DND-41 (cell line): ENCODE results near the gene NAA60.

ENCODE experiments used
- ATAC-seq: fragments of 200-7000 bp; cut with Tn5 transposase; 3 replicates; pipeline ENCODE4 v1.9.1; 2021; ENCODE audit warnings: low read depth; ENCODE audit not compliant: insufficient read depth
- DNase-seq: peaks from one replicate; pipeline ENCODE4 v3.0.0-alpha.2; 2020
- H2AFZ ChIP-seq: 2 replicates; pipeline ENCODE4 v1.6.0; 2012; ENCODE audit warnings: low read depth, low read length
- H3K27ac ChIP-seq: 2 replicates; pipeline ENCODE4 v1.5.1; 2012; ENCODE audit warnings: low read length, inconsistent platforms
- H3K27me3 ChIP-seq: fragments of 200-600 bp; sonication (generic); 2 replicates; pipeline ENCODE4 v1.6.0; 2012; ENCODE audit warnings: low read length, mild to moderate bottlenecking, inconsistent platforms; ENCODE audit not compliant: insufficient read depth, poor library complexity
- H3K36me3 ChIP-seq: 2 replicates; pipeline ENCODE4 v1.5.1; 2012; ENCODE audit warnings: low read length, inconsistent platforms; ENCODE audit not compliant: insufficient read depth
- H3K4me1 ChIP-seq: 2 replicates; pipeline ENCODE4 v1.5.1; 2012; ENCODE audit warnings: mild to moderate bottlenecking, low read length; ENCODE audit not compliant: insufficient read depth
- H3K4me2 ChIP-seq: 2 replicates; pipeline ENCODE4 v1.6.0; 2012; ENCODE audit warnings: mild to moderate bottlenecking, moderate library complexity, low read length, inconsistent platforms; ENCODE audit not compliant: insufficient read depth
- H3K4me3 ChIP-seq, 2 experiments: fragments of 200-600 bp in 1 of 2; shearing (Covaris generic) in 1 of 2; 2 replicates each; pipeline ENCODE4 v1.5.1; 2012 to 2016; ENCODE audit warnings: inconsistent platforms in 2 of 2, low read length in 2 of 2, mild to moderate bottlenecking in 2 of 2, low read depth in 1 of 2, moderate library complexity in 1 of 2
- H3K79me2 ChIP-seq: 2 replicates; pipeline ENCODE4 v1.6.0; 2012; ENCODE audit warnings: low read length, inconsistent platforms; ENCODE audit not compliant: insufficient read depth
- H3K9ac ChIP-seq: 2 replicates; pipeline ENCODE4 v1.6.0; 2012; ENCODE audit warnings: low read depth, mild to moderate bottlenecking, inconsistent platforms, low read length, moderate library complexity
- H3K9me3 ChIP-seq: 2 replicates; pipeline ENCODE4 v1.5.1; 2012; ENCODE audit warnings: low read length, moderate library complexity, mild to moderate bottlenecking, inconsistent platforms; ENCODE audit not compliant: insufficient read depth, severe bottlenecking
- H4K20me1 ChIP-seq: 2 replicates; pipeline ENCODE4 v1.6.0; 2012; ENCODE audit warnings: low read length; ENCODE audit not compliant: insufficient read depth
- EZH2 ChIP-seq: IDR thresholded peaks from 3 replicates; pipeline ENCODE4 v1.6.1; 2012; ENCODE audit warnings: borderline replicate concordance, low read depth, mild to moderate bottlenecking, moderate library complexity, low read length, inconsistent platforms; ENCODE audit not compliant: severe bottlenecking
- TF ChIP-seq, protein P1 (sequence below): IDR thresholded peaks from 2 replicates; pipeline ENCODE4 v1.5.1; 2012; ENCODE audit warnings: borderline replicate concordance, low read length, moderate library complexity, mild to moderate bottlenecking; ENCODE audit not compliant: poor library complexity, severe bottlenecking; ENCODE audit errors: extremely low read depth

The NAA60 gene

DNA sequence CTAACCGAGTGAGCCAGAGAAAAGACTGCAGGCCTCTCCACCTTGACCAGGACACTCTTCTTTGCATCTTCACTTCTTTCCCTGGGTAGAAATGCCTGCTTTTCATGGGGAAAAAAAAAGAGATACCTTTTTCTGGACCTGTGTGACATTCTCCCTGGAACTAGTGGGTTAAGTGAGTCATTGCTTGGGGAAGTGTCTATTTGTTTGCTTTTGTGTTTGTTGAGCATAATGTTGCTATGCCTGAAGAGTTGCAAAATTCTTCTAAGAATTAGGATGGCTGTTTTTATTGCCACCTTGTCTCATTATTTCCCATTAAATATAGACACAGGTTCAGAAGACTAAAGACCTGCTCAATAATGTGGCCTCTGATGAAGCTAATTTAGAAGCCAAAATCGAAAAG, 76.1 kb downstream of the NAA60 start:
- H3K36me3 ChIP-seq: peaks cover 42% of the 10 kb centered on the region; the same call in 1 of the 2 replicates
- TF ChIP-seq, protein P1, sequence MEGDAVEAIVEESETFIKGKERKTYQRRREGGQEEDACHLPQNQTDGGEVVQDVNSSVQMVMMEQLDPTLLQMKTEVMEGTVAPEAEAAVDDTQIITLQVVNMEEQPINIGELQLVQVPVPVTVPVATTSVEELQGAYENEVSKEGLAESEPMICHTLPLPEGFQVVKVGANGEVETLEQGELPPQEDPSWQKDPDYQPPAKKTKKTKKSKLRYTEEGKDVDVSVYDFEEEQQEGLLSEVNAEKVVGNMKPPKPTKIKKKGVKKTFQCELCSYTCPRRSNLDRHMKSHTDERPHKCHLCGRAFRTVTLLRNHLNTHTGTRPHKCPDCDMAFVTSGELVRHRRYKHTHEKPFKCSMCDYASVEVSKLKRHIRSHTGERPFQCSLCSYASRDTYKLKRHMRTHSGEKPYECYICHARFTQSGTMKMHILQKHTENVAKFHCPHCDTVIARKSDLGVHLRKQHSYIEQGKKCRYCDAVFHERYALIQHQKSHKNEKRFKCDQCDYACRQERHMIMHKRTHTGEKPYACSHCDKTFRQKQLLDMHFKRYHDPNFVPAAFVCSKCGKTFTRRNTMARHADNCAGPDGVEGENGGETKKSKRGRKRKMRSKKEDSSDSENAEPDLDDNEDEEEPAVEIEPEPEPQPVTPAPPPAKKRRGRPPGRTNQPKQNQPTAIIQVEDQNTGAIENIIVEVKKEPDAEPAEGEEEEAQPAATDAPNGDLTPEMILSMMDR: no peak
- TF ChIP-seq EZH2: no peak

DNA sequence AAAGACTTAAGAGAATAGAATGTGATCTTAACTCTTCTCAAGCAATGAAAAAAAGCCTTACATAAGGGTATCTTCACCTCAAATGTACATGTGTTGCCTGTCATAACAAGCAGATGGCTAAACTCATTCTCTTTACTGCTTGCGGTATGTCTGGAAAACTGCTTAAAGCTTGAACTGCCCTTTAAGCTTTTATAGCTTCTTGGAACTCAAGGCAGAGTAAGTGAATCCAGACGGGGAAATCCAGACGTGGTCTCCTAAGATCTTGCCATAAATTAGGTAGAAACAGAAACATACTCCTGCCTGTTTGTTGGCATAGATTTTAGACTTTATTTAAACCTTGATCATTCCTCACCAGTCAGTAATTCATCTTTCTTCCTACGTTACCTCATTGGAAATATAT, 76.9 kb downstream of the NAA60 start:
- Histone ChIP-seq H3K36me3 (peaks cover 45% of the 10 kb centered on the region; the same call in 1 of the 2 replicates), H3K4me2 (no peak overlapping the region), H3K9ac (no peak overlapping the region)

More for the DNA sequence above, 76.1 kb downstream of the NAA60 start:
- H3K27ac ChIP-seq: no peak overlapping the region
- H3K9ac ChIP-seq: no peak overlapping the region
- H3K4me2 ChIP-seq: no peak overlapping the region
- no peaks in the 10 kb centered on the region for H3K4me1 ChIP-seq
- no peaks in the 10 kb centered on the region for H3K79me2 ChIP-seq
- H3K9me3 ChIP-seq: no peaks in the 10 kb centered on the region
- H4K20me1 ChIP-seq: 0 out of 2 replicates have a peak, but pooled peaks cover 2% of the 10 kb centered on the region
- DNase-seq (no peak), ATAC-seq (no peak)
- no peak overlapping the region for H3K4me3 ChIP-seq
- no peak overlapping the region for H2AFZ ChIP-seq
- H3K27me3 ChIP-seq: no peaks in the 10 kb centered on the region

DNA sequence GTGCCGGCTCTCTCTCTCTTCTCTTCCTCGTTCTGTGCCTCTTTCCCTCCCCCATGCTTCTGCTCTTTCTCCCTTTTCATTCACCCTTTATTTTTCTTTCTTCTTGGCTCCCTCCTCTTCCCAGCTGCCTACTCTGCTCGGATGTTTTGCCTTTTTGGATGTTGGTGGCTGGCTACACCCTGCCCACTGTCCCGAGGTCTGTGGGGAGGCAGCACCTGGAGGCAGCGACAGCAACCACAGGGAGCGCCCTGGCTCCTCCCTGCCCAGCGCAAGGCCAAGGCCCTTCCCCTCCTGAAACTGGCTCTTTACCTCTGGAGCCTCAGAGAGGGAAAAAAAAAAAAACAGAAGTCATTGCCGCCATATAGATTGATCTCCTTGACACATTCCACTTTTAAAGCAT, 77.4 kb downstream of the NAA60 start:
- no peaks in the 10 kb centered on the region for H3K27me3 ChIP-seq
- no peak for DNase-seq
- ATAC-seq: no peak
- H2AFZ ChIP-seq: no peak overlapping the region
- H3K79me2 ChIP-seq: no peaks in the 10 kb centered on the region
- peaks cover 44% of the 10 kb centered on the region; the same call in 1 of the 2 replicates for H3K36me3 ChIP-seq
- no peak for TF ChIP-seq EZH2
- TF ChIP-seq, protein P1: no peak
- no peak overlapping the region for H3K4me3 ChIP-seq
- H3K4me2 ChIP-seq: no peak overlapping the region
- no peaks in the 10 kb centered on the region for H3K9me3 ChIP-seq
- no peaks in the 10 kb centered on the region for H3K4me1 ChIP-seq
- no peak overlapping the region for H3K27ac ChIP-seq
- no peak overlapping the region for H3K9ac ChIP-seq
- 0 out of 2 replicates have a peak, but pooled peaks cover 2% of the 10 kb centered on the region for H4K20me1 ChIP-seq

More for the DNA sequence above, 76.9 kb downstream of the NAA60 start:
- Histone ChIP-seq H3K4me3 (no peak overlapping the region), H2AFZ (no peak overlapping the region), H3K79me2 (no peaks in the 10 kb centered on the region), H3K9me3 (no peaks in the 10 kb centered on the region), H3K27ac (no peak overlapping the region), H3K27me3 (no peaks in the 10 kb centered on the region), H4K20me1 (0 out of 2 replicates have a peak, but pooled peaks cover 2% of the 10 kb centered on the region), H3K4me1 (no peaks in the 10 kb centered on the region)
- ATAC-seq: no peak
- TF ChIP-seq, protein P1: no peak
- TF ChIP-seq EZH2: no peak
- no peak for DNase-seq

DNA sequence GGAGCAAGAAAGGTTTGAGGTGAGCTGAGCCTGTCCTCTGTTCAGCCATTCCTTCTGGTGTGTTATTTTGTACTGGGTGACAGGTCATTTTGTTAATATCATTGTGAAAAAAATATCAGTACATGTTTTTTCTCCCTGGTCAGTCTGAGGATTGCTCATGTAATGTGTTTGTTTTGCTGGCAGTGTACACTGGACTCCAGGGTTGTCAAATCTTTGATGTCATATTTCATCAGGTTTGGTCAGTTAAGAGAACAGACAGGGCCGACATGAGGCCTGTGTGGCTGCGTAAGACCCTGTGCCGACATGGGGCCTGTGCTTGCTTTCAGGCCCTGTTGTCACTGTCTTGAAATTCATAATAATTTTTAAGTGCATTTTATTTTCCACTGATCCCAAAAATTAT, 79.8 kb downstream of the NAA60 start:
- Histone ChIP-seq H3K36me3 (peaks cover 46% of the 10 kb centered on the region; the same call in 1 of the 2 replicates), H3K4me2 (no peak overlapping the region), H4K20me1 (no peaks in the 10 kb centered on the region), H3K27me3 (no peaks in the 10 kb centered on the region), H3K9ac (no peak overlapping the region), H3K4me3 (no peak overlapping the region), H2AFZ (no peak overlapping the region), H3K9me3 (no peaks in the 10 kb centered on the region), H3K79me2 (no peaks in the 10 kb centered on the region), H3K27ac (no peak overlapping the region), H3K4me1 (no peaks in the 10 kb centered on the region)
- DNase-seq (no peak), ATAC-seq (no peak)
- TF ChIP-seq, protein P1: no peak
- TF ChIP-seq EZH2: no peak
